Activated effector memory CD4-positive, alpha-beta T cell treated with Interleukin-2 at 50 U/mL for 16 hours (primary cell): Measurements from ENCODE around the gene LRRC58.

Experiments
- DNase-seq: peaks from one replicate; pipeline ENCODE4 v3.0.0-alpha.2; 2020

Gene LRRC58

GRCh38 chr3:120274739-120275167, 74.4 kb downstream of the LRRC58 start:
- DNase-seq, result no peak
